OCI-LY7 (cell line): ENCODE data around the gene CD80.

Source experiments
- CTCF ChIP-seq: fragments of 200-600 bp; sonication (generic); conservative IDR thresholded peaks from 2 replicates; pipeline ENCODE4 v1.5.1; 2014; ENCODE audit warnings: mild to moderate bottlenecking, antibody characterized with exemption, low read length, moderate library complexity, mixed read lengths
- EZH2phosphoT487 ChIP-seq: fragments of 200-600 bp; sonication (generic); IDR thresholded peaks from 2 replicates; pipeline ENCODE4 v1.6.1; 2018; ENCODE audit warnings: low read depth, borderline replicate concordance, mild to moderate bottlenecking, mixed run types, antibody characterized with exemption, low read length, moderate library complexity, mixed read lengths

- TF ChIP-seq CTCF (no peak), EZH2phosphoT487 (no peak)
Measured at GRCh38 chr3:119592861-119593260, 33.4 kb upstream of the CD80 start.
